Caki2 (cell line): Measurements from ENCODE around the gene ARSH. TPM values are rescaled to one million over a fixed set of nuclear protein-coding genes. Genes with fewer than 3 reads are reported as not detected.
"Not testable (repeated sequence)": the region's sequence is repeated elsewhere in the genome, so short reads cannot be mapped to it uniquely, and the experiment has no call there.

ENCODE experiments used
- DNase-seq: peaks from one replicate; pipeline ENCODE4 v3.0.0-alpha.2; 2015; ENCODE audit warnings: low read depth
- in situ Hi-C: cut with HindIII; loops from 2 replicates; pipeline ENCODE4 v1.10.0; 2016; ENCODE audit warnings: low sequenced_read_pairs, low pct_unique_long_range_greater_than_20kb, mixed read lengths
- total RNA-seq: library from RNA; depleted of rRNA; stranded (reverse); fragments of >200 nt; shearing (Covaris generic); gene quantifications from 2 replicates; pipeline ENCODE4 v1.2.3, GENCODE V29; 2014; ENCODE audit warnings: low replicate concordance; rRNA removed

Gene ARSH, protein sequence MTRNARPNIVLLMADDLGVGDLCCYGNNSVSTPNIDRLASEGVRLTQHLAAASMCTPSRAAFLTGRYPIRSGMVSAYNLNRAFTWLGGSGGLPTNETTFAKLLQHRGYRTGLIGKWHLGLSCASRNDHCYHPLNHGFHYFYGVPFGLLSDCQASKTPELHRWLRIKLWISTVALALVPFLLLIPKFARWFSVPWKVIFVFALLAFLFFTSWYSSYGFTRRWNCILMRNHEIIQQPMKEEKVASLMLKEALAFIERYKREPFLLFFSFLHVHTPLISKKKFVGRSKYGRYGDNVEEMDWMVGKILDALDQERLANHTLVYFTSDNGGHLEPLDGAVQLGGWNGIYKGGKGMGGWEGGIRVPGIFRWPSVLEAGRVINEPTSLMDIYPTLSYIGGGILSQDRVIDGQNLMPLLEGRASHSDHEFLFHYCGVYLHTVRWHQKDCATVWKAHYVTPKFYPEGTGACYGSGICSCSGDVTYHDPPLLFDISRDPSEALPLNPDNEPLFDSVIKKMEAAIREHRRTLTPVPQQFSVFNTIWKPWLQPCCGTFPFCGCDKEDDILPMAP
- total RNA-seq = not detected in 2 replicates

DNA sequence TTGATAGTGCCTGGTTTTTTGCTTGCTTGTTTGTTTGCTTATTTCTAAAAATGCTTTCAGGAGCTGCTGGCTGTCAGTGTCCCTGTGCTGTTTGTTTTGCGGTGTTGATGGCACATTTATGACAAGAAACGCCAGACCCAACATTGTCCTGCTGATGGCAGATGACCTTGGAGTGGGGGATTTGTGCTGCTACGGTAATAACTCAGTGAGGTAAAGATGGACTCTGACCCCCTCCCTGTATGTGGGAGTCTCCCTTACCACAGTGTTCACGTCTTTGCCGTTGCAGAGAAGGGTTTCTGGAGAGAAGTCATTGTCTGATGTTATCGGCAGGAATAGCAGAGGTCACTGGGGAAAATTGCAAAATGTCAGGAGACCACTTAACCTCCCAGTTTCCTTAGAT, at the start of gene ARSH:
TSS of gene ARSH (plus strand) at position 52 of the 400 bp plus-strand sequence. CDS start at position 119, 67 bp downstream.
- DNase-seq = no peak
- in situ Hi-C loops = no loop called here

DNA sequence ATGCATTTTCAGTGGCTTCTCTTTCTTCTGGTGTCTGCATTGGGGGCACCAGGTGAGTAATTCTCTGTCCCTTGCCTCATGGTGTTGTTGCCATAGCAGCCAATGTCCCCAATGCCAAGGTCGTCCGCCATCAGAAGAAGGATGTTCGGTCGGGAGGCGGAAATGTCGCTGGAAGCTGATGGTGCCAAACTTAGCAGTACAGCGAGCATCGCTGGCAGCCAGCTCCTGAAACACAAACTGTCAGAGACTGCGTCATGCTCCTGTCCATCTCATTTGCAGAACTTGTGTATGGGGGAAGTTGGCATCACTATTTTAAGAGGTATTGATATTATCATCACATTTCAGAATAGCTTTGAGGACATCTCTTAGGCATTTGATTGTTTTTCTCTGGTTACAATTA, 48.1 kb upstream of the ARSH start:
- DNase-seq = no peak
- in situ Hi-C loops = no loop called here

DNA sequence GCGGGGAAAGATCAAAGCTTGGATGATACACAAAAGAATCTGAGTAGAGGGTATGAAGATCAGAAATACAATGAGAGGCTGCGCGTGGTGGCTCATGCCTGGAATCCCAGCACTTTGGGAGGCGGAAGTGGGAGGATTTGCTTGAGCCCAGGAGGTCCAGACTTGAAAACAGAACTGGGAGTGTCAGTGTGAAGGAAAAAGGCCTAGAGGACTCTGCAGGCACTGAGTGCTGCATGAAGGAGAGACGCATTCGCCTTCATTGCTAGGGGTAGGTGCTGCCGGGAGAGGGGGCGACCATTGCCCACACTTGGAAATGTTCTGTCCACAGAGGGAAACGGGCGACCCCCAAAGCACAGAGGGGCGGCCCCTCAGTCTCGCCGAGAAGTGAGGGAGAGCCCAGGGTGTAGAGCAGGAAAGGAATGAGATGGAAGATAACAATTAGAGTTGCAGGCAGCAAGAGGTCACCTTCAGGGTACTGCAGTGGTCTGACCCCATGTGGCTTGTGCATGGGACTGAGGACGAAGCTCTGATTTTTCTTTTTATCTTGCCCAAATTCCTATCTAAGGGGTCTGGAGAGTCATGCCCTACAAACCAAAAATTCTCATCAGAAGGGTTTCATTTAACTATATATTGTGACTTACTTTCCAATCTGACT, 45.4 kb upstream of the ARSH start:
- no peak for DNase-seq
- in situ Hi-C loops = no loop called here

DNA sequence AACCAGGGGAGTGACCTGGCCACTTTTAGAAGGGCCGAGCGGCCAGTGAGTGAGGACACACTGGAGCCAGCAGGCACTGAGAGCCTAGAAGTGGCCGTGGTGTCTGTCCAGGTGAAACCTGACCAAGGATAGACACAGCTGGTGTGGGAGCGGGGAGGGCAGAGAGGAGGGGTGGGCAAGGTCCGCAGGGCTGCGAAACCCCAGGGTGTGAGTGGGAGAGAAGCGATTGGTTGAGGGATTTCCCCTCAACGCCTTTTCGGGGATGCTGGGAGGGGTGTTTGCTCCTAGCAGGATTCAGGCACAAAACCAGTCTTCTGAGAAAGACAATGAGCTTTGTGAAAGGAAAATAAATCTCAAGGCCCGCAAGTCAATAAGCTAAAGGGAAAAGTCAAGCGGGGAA, 44.0 kb upstream of the ARSH start:
- in situ Hi-C loops = no loop called here

DNA sequence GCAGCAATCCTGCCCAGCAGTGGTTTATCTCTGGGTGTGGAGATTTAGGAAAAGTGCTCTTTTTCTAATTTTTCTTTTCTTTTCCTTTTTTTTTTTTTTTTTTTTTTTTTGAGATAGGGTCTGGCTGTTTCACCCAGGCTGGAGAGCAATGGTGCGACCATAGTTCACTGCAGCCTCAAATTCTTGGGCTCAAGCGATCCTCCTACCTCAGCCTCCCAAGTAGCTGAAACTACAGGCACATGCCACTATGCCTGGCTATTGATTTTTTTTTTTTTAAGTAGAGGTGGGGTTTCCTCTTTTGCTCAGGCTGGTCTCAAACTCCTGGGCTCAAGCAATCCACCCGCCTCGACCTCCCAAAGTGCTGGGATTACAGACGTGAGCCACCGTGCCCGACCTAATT, 42.9 kb upstream of the ARSH start:
- in situ Hi-C loops, DNase-seq: not testable (repeated sequence)

More for the DNA sequence above, 44.0 kb upstream of the ARSH start:
- no peak for DNase-seq

DNA sequence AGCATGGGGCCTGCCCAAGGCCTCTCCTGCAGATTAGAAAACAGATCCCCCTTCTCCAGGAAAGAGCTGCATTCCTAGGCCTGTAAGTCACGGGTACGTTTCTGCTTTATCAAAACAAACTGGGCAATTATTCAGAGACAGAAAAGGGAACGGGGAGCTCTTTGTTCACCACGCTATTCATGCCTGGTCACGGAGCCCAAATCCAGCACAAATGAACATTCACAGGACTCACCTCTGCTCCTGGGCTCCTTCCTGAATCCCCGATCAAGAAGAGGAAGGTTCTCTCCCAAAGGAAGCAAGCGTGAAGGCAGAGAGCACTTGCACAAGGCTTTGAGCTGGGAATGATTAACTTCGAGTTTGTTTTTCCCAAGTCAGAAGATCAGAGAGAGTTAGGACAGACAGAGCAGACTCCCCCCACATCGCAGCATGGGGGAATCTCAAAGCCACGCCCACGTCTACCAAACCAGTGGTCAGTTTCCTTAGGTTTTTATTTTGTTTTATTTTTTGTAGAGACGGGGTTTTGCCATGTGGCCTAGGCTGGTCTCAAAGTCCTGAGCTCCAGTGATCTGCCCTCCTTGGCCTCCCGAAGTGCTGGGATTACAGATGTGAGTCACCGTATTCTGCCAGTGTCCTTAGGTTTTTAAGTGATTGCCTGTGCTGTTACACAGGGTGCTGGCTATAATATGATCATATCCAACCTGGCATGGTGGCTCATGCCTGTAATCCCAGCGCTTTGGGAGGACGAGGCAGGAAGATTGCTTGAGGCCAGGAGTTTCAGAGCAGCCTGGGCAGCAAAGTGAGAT, 42.2 kb upstream of the ARSH start:
- peak; percentile 84 for DNase-seq
- in situ Hi-C loops = not testable (repeated sequence)

DNA sequence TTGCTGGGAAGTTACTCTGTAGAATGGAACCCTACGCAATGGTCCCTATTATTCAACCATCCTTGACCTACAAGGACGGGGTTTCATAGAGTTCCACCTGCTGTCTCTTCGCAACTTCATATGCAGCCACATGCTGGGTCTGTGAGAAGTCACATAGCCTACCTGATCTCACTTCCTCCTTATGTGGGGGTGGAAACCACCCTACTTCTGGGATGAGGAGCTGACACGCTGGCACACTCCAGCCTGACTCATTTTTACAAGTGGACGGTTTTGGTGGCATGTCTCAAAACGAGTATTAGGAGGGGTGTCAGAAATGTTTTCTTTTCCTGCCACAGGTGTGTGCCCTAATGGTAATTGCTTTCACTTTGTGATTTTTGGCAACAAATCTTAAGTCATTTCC, 40.4 kb upstream of the ARSH start:
- no peak for DNase-seq
- in situ Hi-C loops = no loop called here

DNA sequence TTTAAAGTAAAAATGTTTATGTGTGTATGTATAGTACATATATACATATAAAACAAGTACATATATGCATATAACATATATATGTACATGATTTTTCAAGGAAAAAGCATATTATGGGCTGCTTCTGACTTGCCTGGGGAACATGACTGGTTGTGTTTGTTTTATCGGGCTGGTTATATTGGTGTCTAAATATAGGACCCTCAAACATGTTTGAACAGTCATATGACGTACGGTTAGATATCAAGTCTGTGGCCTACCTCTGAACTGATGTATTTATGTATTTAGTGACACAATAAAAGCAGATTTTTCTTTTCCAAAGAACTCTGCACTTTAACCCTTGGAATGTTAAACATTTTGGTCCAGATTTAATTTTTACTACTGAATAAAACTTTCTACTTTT, 39.3 kb upstream of the ARSH start:
- DNase-seq = no peak
- in situ Hi-C loops = no loop called here

DNA sequence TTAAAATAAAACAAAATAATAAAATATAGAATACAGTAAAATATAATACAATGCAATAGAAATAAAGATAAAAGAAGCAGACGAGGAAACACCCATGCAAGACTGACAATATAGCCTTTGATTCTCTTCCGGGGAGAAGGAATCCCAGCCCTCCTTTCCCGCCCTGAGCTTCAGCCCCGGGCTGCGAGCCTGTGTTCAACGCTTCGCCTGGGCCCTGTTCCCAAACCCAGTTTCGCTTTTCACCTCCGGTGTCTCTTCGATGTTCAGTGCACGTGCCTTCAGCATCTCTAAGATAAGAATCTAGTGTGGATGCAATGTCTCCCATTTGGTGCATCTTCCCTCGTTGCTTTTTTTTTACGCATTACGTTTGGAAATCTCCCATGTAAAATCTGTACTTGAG, 38.8 kb upstream of the ARSH start:
- in situ Hi-C loops = no loop called here
- no peak for DNase-seq

DNA sequence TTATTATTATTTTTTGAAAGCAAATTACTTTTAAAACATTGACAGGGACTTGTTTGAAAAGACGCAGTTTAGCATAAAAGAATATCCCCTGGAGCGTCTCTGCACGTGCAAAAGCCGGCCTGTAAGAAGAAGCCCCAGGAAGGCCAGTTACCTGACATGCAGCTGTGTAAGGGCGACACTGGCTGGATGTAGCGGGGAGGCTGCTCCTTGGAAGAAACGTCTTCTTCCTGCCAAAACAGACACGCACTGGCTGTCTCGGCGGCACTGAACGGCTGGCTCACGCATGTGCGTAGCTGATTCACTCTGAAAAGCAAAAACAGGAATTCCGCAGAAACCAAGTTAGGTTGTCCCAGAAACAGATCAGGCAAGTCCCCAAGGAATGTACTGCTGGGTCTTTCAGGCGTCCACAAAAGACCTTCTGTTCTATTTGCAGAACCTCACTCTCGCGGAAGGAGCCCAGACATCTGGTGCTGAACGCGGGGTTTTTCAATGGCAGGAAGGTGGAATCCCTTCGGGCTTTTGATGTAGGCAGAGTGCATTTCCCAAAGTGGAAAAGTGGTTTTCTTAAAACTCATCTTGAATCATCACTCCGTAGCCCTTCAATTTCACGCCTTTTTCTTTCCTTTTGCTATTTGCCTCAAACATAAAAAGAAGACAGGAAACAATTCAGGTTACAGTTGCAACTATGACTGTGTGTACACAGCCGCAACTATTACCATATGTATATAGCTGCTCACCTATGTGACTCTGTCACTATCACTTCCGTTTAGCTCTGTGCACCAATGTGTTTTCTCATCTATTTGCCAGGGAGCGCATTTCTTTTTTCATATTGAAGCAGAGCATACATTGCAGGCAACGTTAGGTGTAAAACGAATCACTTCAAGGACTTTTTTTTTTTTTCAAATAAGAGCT, 38.1 kb upstream of the ARSH start:
- no peak for DNase-seq
- in situ Hi-C loops = no loop called here

DNA sequence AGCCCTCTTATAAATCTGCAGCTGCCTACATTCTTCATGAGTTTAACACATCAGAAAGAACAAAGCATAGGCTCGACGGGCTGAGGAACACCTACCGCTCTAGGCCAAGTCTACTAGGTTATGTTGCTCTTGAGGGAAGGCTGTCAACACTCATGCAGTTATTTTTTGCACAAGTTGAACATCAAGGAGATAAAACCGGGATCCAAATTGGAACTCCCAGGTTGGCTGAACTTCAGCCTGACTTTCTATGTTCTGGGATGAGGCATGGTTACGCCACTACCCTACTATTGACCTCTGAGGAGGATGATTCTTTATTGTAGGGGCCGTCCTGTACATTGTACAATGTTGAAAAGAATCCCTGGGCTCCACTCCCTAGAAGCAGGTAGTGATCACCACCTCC, 37.3 kb upstream of the ARSH start:
- in situ Hi-C loops = no loop called here
- no peak for DNase-seq

DNA sequence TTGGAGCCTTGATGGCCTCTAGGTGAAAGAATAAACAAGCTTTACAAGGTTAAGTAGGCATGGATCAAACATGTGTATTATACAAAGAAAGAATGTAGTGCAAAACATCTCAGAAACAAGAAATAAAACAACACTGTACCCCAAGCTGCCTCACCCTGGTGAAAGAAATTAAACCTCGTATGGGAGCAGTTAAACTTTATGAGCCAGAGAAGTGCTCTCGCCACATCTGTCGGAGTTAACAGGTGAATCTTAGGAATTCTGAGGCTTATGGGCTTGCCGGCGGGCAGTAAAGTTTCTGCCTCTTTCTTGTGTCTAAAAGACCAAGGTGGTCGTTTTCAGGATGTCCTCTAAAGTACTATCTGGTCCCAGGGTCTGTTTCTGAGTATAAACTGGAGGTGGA, 34.0 kb upstream of the ARSH start:
- no peak for DNase-seq
- in situ Hi-C loops = no loop called here

DNA sequence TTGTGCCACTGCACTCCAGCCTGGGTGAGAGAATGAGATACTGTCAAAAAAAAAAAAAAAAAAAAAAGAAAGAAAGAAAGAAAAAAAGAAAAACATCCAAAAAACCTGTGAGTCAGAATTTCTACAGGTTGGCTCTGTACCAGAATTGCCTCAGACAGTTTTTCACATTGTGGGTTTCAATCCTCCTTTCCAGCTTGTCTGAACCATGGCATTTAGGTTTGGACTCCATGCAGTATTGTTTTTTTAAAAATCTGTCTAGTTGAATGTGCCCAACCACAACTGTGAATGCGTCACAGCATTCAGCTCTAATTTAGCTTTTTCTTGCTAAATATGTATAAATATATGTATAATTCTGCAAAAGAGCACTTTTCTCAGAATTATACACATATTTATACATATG, 31.4 kb upstream of the ARSH start:
- in situ Hi-C loops = no loop called here
- DNase-seq = no peak

DNA sequence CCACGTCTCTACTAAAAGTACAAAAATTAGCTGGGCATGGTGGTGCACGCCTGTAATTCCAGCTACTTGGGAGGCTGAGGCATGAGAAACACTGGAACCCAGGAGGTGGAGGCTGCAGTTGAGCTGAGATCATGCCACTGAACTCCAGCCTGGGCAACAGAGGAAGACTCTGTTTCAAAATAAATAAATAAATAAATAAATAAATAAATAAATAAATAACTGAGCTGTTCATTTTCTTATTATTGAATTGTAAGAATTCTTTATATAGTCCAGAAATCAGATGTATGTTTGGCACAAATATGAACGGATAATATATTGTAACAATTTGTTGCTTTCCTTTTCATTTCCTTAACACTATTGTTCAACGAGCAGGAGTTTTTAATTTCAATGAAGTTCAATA, 27.7 kb upstream of the ARSH start:
- in situ Hi-C loops, DNase-seq: not testable (repeated sequence)

DNA sequence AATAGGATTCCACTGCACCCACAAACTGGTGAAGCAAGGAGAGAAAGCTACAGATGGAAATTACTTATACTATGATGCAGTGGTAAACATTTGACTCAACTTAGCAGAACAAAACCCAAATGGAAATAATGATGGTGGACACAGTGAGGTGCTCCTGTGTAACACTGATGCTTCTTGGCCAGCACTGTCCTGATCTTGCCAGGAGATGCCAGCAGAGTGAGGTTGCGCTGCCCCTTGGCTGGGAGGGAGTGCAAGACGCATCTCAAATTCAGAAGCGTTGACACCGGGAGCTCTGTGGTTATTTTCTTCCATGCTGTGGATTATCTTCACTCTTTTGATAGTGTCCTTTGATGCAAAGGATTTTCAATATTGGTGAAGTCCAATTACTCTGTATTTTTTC, 22.0 kb upstream of the ARSH start:
- in situ Hi-C loops = no loop called here
- no peak for DNase-seq

DNA sequence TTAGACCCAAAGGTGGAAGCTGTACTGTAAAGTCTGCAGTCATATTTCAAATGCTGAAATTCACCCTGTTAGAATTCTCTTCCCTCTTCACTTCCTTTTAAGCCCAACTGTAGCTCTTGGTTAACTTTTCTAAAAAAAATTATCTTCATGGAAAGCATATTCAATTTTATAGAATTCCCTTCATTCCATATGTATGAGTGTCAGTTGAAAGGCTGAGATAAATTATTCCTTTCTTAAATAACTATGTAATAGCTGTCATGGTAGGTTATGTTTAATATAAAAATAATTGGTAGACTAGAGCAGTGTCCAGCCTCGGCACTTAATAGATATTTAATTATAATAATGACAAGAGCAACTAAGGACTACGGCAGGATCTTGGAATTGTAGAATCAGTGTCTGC, 16.8 kb upstream of the ARSH start:
- in situ Hi-C loops = no loop called here
- no peak for DNase-seq

DNA sequence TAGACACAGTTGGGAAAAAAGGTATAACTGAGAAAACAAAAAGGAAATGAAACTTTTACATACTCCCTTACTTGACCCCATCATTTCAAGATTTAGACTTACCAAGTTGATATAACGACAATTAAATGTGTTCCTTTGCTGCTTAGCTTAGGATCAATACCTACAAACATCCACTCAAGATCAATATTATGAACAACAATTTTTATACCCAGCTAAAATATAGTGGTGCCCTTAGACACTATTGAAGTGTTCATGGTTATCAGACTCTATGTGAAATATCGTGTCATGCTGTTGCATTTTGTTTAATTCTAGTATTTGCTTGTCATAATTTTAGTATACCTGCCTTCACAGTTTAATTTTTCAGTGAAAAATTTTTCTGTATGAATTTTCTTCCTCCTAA, 4.2 kb downstream of the ARSH start:
- no peak for DNase-seq
- in situ Hi-C loops = no loop called here

DNA sequence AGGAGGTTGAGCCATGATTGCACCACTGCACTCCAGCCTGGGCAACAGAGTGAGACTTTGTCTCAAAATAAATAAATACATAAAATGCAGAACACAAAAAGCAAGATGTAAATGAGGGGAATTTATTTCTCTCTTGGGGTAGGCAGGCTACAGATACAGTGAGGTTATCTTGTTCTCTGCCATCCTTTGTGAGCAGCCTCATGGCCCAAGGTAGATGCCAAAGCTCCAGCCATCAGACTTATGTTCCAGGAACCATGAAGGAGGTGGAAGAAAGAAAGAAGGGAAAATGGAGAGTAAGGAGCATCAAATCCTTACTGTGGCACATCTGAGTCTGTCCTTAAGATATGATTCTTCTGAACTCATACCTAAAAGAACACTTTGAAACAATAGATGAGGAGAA, 11.1 kb downstream of the ARSH start:
- in situ Hi-C loops = no loop called here

More for the DNA sequence above, 11.1 kb downstream of the ARSH start:
- DNase-seq = no peak
